Hepatocyte (in vitro differentiated cells): Measurements from ENCODE around the gene MRPL57. TPM values are rescaled to one million over a fixed set of nuclear protein-coding genes. Genes with fewer than 3 reads are reported as not detected.

Experiments
- DNase-seq: peaks from one replicate; pipeline ENCODE4 v3.0.0-alpha.2; 2016; ENCODE audit warnings: low spot score
- H2AFZ ChIP-seq: fragments of 200-600 bp; sonication (generic); 2 replicates; pipeline ENCODE4 v1.6.0; 2016; ENCODE audit warnings: antibody characterized with exemption, mild to moderate bottlenecking
- H3K27ac ChIP-seq: fragments of 200-600 bp; sonication (generic); 2 replicates; pipeline ENCODE4 v1.5.1; 2016; ENCODE audit warnings: mild to moderate bottlenecking
- H3K27me3 ChIP-seq: fragments of 200-600 bp; sonication (generic); 2 replicates; pipeline ENCODE4 v1.6.1; 2016
- H3K36me3 ChIP-seq: fragments of 200-600 bp; sonication (generic); replicated peaks from 2 replicates; pipeline ENCODE4 v1.5.1; 2016; ENCODE audit warnings: low read depth; ENCODE audit not compliant: insufficient read depth
- H3K4me1 ChIP-seq: fragments of 200-600 bp; sonication (generic); 2 replicates; pipeline ENCODE4 v1.5.1; 2016; ENCODE audit warnings: mild to moderate bottlenecking, moderate library complexity; ENCODE audit not compliant: insufficient read depth
- H3K4me2 ChIP-seq: fragments of 200-600 bp; sonication (generic); 2 replicates; pipeline ENCODE4 v1.6.0; 2016
- H3K4me3 ChIP-seq: fragments of 200-600 bp; sonication (generic); 2 replicates; pipeline ENCODE4 v1.5.1; 2016; ENCODE audit warnings: mild to moderate bottlenecking
- H3K79me2 ChIP-seq: fragments of 200-600 bp; sonication (generic); 2 replicates; pipeline ENCODE4 v1.6.0; 2017; ENCODE audit warnings: mild to moderate bottlenecking
- H3K9me2 ChIP-seq: fragments of 200-600 bp; sonication (generic); replicated peaks from 2 replicates; pipeline ENCODE4 v1.6.0; 2017; ENCODE audit warnings: mild to moderate bottlenecking; ENCODE audit not compliant: insufficient read depth
- H3K9me3 ChIP-seq: fragments of 200-600 bp; sonication (generic); 2 replicates; pipeline ENCODE4 v1.5.1; 2016; ENCODE audit warnings: low read depth, mild to moderate bottlenecking
- H4K20me1 ChIP-seq: fragments of 200-600 bp; sonication (generic); 2 replicates; pipeline ENCODE4 v1.6.0; 2016; ENCODE audit warnings: mild to moderate bottlenecking; ENCODE audit not compliant: insufficient read depth, poor library complexity, severe bottlenecking
- CTCF ChIP-seq: fragments of 200-600 bp; sonication (generic); IDR thresholded peaks from 2 replicates; pipeline ENCODE4 v1.5.1; 2016; ENCODE audit warnings: antibody characterized with exemption, mild to moderate bottlenecking; ENCODE audit not compliant: poor library complexity
- EZH2 ChIP-seq: fragments of 200-600 bp; sonication (generic); IDR thresholded peaks from 2 replicates; pipeline ENCODE4 v1.6.1; 2016; ENCODE audit warnings: antibody characterized with exemption, mild to moderate bottlenecking, borderline replicate concordance
- EZH2phosphoT487 ChIP-seq: fragments of 200-600 bp; sonication (generic); IDR thresholded peaks from one replicate; pipeline ENCODE4 v1.6.1; 2018; ENCODE audit warnings: antibody characterized with exemption, mild to moderate bottlenecking, low read depth, moderate library complexity; ENCODE audit not compliant: unreplicated experiment, severe bottlenecking
- WGBS: methylation state at CpG from one replicate; pipeline ENCODE4 v1.1.6; 2016; ENCODE audit warnings: low lambda C conversion rate; ENCODE audit errors: missing lambda C conversion rate; 5-methylcytosine and 5-hydroxymethylcytosine counted together
- polyA plus RNA-seq: library from polyadenylated mRNA; unstranded; fragments of >200 nt; fragmentation: Nextera tagmentation; extraction: Ambion mirVana; gene quantifications from 2 replicates; pipeline ENCODE4 v1.2.1, GENCODE V29; 2016
- total RNA-seq: library from RNA; depleted of rRNA; stranded (reverse); fragments of >200 nt; gene quantifications from 2 replicates; pipeline ENCODE4 v1.2.3, GENCODE V29; 2014

The MRPL57 gene
- total and polyA plus RNA-seq, 2 experiments from 2014 or later, result 25.1 to 57.1 TPM

- peaks cover 24% of the 10 kb centered on the region for H3K79me2 ChIP-seq
- TF ChIP-seq EZH2phosphoT487, result no peak
- no peak for TF ChIP-seq EZH2
- no peak for TF ChIP-seq CTCF
These were observed 27.8 kb upstream of the MRPL57 start for GRCh38 chr13:21148557-21149258.

GRCh38 chr13:21149568-21149967 is 26.9 kb upstream of the MRPL57 start:
- Histone ChIP-seq H3K9me2 (no peaks in the 10 kb centered on the region), H2AFZ (no peak overlapping the region), H3K4me2 (no peak overlapping the region), H3K79me2 (peaks cover 16% of the 10 kb centered on the region), H4K20me1 (peaks cover 12% of the 10 kb centered on the region), H3K36me3 (no peaks in the 10 kb centered on the region), H3K4me3 (no peak overlapping the region), H3K27ac (no peak overlapping the region), H3K4me1 (no peaks in the 10 kb centered on the region), H3K27me3 (no peaks in the 10 kb centered on the region), H3K9me3 (no peaks in the 10 kb centered on the region)
- no peak for DNase-seq
- WGBS, result 57% methylated on average over 1 of the region's 1 CpG
- TF ChIP-seq EZH2 (no peak), EZH2phosphoT487 (no peak), CTCF (no peak)

More at GRCh38 chr13:21148557-21149258, 27.8 kb upstream of the MRPL57 start:
- Histone ChIP-seq H3K4me2 (no peak overlapping the region), H3K4me3 (no peak overlapping the region), H4K20me1 (peaks cover 20% of the 10 kb centered on the region), H3K36me3 (no peaks in the 10 kb centered on the region), H3K9me2 (no peaks in the 10 kb centered on the region), H3K27ac (no peak overlapping the region), H3K4me1 (no peaks in the 10 kb centered on the region), H3K27me3 (no peaks in the 10 kb centered on the region), H2AFZ (no peak overlapping the region), H3K9me3 (no peaks in the 10 kb centered on the region)
- 88% methylated on average over 5 of the region's 5 CpGs for WGBS
- DNase-seq, result no peak

GRCh38 chr13:21150013-21150412 is 26.4 kb upstream of the MRPL57 start:
- Histone ChIP-seq H3K4me3 (no peak overlapping the region), H3K4me2 (no peak overlapping the region), H3K27ac (no peak overlapping the region), H3K36me3 (no peaks in the 10 kb centered on the region), H2AFZ (no peak overlapping the region), H4K20me1 (peaks cover 10% of the 10 kb centered on the region), H3K4me1 (no peaks in the 10 kb centered on the region), H3K79me2 (peaks cover 14% of the 10 kb centered on the region), H3K9me2 (no peaks in the 10 kb centered on the region), H3K27me3 (no peaks in the 10 kb centered on the region), H3K9me3 (no peaks in the 10 kb centered on the region)
- TF ChIP-seq CTCF (no peak), EZH2phosphoT487 (no peak), EZH2 (no peak)
- 87% methylated on average over 1 of the region's 1 CpG for WGBS
- DNase-seq, result no peak
